Amygdala (tissue), 56 donors: ENCODE results near the gene WNT8B.

Experiments used
- DNase-seq, 56 donors: peaks; one replicate each; lab custom pipeline; 2025; lab: John Stamatoyannopoulos, UW

WNT8B gene

GRCh38 chr10:100462709-100463108 is at the start of gene WNT8B:
Gene WNT8B, plus strand, starts transcription at chr10:100463009. Its CDS starts 160 bp downstream, at chr10:100463169.
- DNase-seq, result no peak

DNA sequence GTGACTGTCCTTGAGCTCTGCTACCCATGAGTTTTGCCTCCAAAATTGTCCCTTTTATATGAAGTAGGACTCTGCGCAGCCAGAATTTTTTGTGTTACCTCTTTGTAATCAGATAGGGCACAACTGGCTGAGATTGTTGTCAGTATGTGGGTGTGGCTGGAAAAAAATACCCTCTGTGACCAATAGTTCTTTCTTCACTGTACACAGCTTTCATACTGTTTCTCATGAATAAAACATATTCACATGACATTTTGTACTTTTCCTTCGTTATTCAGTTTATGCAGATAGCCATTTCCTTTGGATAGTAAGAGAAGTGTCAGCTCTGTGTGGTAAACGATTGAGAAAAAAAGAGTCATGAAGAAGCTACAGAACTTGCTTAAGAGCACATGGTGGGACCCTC is 49.6 kb upstream of the WNT8B start:
- no peak for DNase-seq

- no peak for DNase-seq
Measured at GRCh38 chr10:100419911-100420449, 42.8 kb upstream of the WNT8B start.

GRCh38 chr10:100427374-100427773 is 35.4 kb upstream of the WNT8B start:
- no peak for DNase-seq

DNA sequence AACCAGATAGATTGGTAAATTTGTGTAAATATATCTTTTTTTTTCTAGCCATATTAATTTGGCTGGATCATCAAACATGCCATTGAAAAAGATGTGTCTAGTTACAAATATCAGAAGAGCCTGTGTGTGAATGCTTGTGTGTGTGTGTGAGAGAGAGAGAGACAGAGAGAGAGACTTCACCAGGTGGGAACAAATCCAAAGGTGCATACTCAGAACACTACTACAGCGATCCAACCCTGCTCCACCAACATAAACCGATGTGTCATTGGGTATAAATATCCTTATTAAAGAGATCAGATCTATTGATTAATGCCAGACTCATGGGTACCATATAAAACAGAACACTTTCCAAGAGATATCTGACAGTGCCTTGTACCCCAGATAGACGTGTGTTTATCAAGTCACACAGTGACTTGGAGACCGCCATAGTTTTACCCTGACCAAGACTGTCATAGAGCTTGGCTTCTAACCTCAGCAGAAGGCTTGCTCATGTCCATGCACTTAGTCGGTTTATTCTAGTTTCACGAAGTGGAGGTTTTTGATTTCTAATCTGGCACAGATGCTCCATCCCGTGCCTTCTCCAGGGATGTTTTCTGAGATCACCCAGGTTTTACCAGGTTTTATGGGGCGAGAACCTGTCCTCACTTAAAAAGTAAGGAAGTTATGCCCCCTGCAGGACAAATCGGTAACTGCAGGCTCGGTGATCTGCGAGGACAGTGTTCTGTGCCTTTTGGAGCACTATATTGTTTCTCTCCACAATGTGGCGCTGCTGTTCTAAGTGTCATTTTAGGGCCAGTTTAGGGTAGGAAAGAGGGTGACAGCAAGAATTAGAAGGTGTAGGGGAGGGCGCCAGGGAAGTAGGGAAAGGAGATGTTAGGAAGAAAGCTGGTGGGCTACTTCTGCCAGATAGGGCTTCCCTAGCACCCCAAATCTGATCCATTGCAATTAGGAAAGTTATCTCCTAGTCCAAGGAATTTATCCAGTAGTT is 29.3 kb upstream of the WNT8B start:
- peak; percentile 20 to 98 (median 78) for DNase-seq

GRCh38 chr10:100436255-100436654 is 26.6 kb upstream of the WNT8B start:
- DNase-seq, result no peak

DNA sequence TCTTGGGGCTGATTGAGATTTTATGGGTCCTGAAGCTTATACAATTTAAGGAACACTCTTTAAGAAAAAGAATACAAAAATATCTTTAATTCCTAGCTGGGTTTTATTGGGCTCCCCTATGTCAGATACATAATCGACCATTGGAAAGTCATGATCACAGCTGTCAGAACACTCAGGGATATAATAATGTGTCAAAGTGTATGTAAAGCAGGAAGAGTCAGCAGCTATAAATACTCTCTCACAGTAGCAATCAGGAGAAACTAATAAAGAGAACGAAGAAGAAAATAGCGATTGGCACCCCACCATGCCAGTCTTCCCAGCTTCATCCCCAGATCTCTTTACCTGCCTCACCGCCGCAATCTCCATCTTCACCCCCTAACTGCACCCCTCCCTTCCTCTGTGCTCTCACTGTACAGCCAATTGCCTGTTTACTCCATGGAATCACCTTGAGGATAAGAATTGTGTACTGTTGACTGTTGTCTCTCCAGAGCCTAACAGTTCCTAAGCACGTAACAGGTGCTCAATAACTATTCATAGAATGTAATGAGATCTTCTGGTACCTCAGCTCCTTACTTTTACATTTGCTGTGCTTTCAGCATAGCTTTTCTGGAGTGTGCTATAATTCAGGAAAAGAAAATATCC is 24.0 kb upstream of the WNT8B start:
- no peak for DNase-seq

- no peak for DNase-seq
Measured at GRCh38 chr10:100442548-100442947, 20.3 kb upstream of the WNT8B start.

GRCh38 chr10:100446130-100446761 is 16.6 kb upstream of the WNT8B start:
- DNase-seq, result no peak

DNA sequence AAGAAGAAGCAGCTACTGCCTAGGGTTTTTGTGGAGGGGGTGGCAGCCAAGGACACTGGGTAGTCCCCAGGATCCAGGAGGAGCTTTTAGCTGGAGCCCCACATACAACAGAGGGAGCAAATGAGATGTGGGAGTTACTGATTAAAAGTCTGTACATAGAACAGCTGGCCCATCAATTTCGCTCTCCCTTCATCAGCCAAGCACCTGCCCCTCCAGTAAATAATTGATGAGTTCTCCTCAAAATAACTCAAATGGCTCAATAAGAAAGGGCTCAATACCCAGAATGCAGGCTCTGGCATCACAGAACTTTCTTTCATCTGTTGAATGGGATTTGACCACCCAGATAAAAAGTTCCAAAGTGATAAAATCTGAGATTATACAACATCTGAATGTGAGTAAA is 15.1 kb upstream of the WNT8B start:
- no peak for DNase-seq

DNA sequence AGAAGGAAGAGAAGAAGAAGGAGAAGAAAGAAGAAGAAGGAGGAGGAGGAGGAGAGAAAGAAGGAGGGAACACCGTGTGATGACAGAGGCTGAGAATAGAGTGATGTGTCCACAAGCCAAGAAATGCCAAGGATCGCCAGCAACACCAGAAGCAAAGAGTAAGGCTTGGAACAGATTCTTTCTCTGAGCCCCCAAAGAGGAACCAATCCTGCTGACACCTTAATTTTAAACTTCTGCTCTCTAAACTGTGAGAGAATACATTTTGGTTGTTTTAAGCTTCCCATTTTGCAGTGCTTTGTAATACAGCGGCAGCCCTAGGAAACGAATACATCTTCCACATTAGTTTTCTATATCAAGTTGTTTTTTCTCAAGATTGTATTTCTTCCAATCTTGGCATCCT is 13.9 kb upstream of the WNT8B start:
- DNase-seq, result no peak

DNA sequence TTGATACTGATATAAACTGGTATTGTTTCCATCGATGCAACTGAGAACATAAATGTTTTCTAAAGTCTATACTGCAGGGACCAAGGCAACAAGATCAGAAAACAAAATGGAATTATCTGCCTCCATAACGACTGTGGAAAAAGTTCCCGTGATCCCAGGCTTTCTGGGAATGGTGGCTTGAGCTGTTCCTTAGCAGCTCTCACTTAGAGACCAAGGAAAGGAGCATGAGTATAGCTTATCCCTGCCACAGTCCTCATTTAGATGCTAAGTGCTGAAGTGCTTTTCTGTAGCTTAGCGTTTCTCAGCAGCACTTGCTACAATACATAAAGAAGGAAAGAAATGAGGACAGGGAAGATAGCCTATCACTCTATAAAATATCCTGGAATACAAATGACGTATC is 5.5 kb downstream of the WNT8B start:
- DNase-seq, result no peak

GRCh38 chr10:100468978-100469377 is 6.2 kb downstream of the WNT8B start:
- DNase-seq, result no peak

- DNase-seq, result no peak
Measured at GRCh38 chr10:100469756-100470155, 6.9 kb downstream of the WNT8B start.

DNA sequence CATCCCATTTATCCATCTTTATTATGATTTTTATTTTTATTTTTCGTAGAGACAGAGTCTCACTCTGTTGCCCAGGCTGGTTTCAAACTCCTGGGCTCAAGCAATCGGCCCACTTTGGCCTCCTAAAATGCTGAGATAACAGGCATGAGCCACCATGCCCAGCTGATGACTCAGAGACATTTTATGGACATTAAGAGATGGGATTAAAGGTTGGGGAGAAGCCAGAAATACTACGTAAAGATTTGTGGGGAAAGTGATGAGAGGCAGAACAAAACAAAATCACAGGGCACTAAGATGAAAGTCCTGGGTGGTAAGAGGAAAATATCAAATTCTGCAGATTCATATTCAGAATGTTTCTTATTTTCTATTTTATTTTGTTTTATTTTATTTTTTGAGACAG is 7.6 kb downstream of the WNT8B start:
- DNase-seq, result no peak

DNA sequence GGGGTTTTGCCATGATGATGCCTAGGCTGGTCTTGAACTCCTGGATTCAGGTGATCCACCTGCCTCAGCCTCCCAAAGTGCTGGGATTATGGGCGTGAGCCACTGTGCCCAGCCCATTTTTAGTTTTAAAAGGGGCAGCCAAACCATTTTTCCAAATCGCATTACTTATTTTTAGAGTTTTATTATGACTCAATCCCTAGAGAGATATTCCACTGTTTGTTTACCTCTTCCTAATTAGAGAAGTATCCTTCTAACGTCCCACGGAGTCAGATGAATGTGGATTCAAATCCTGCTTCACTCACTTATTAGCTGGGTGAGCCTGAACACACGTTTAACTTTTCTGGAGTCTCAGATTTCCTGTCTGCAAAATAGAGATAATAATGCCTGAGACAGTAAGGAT is 15.2 kb downstream of the WNT8B start:
- DNase-seq, result no peak

- no peak for DNase-seq
Measured at GRCh38 chr10:100479037-100479436, 16.2 kb downstream of the WNT8B start.

DNA sequence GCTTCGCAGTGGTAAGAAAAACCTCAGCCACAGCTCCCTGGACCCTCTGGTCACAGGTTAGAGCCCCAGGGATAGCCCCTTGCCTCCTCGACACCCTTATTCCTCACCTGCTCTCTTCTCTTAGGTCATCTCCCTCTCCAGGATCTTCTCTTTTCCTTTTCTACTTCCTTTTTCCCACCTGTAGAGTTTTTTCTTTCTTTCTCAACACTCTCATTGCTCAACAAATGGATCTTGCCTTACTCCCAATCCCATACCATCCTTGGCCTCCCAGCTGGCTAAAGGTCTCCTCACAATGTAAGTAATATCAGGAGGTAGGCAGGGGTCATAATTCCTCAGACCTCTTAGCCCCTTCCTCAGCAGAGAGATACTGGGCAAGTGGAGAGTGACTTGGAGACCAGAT is 17.2 kb downstream of the WNT8B start:
- no peak for DNase-seq

- peak; percentile 12 to 94 (median 62) for DNase-seq
Measured at GRCh38 chr10:100481462-100482081, 18.8 kb downstream of the WNT8B start.

DNA sequence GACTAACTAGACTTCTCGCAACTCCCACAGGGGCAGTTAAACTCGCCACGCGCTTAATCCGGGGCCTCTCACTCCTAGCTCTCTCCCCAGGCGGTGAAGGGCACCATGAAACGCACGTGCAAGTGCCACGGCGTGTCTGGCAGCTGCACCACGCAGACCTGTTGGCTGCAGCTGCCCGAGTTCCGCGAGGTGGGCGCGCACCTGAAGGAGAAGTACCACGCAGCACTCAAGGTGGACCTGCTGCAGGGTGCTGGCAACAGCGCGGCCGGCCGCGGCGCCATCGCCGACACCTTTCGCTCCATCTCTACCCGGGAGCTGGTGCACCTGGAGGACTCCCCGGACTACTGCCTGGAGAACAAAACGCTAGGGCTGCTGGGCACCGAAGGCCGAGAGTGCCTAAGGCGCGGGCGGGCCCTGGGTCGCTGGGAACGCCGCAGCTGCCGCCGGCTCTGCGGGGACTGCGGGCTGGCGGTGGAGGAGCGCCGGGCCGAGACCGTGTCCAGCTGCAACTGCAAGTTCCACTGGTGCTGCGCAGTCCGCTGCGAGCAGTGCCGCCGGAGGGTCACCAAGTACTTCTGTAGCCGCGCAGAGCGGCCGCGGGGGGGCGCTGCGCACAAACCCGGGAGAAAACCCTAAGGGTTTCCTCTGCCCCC is 19.5 kb downstream of the WNT8B start:
- DNase-seq, result peak in 51 of 56 donors; percentile 2 to 74 (median 38)
